Measurements from ENCODE around the gene LARGE2.

The LARGE2 gene

GRCh38 chr11:45927684-45928413, 5.4 kb downstream of the LARGE2 start:
- Histone ChIP-seq H3K9ac (ENCODE audit: insufficient read length) (no peak overlapping the region), H3K4me3 (no peak overlapping the region), H3K36me3 (ENCODE audit: insufficient read depth, low read length) (peaks cover 2% of the 10 kb centered on the region; the same call in 1 of the 2 replicates), H3K9me3 (ENCODE audit: low read depth, low read length) (no peaks in the 10 kb centered on the region), H3K27ac (no peak overlapping the region)
- TF ChIP-seq POLR2AphosphoS5 (IDR thresholded peaks at IDR 0.05; ENCODE audit: borderline replicate concordance, low read depth, low read length) (no peak), EZH2 (IDR thresholded peaks at IDR 0.05) (no peak), FOXP2 (optimal IDR thresholded peaks at IDR 0.05; ENCODE audit: control extremely low read depth, extremely low read length, insufficient read depth) (no peak)
- no peak for DNase-seq (ENCODE audit: low read depth, low spot score)

DNA sequence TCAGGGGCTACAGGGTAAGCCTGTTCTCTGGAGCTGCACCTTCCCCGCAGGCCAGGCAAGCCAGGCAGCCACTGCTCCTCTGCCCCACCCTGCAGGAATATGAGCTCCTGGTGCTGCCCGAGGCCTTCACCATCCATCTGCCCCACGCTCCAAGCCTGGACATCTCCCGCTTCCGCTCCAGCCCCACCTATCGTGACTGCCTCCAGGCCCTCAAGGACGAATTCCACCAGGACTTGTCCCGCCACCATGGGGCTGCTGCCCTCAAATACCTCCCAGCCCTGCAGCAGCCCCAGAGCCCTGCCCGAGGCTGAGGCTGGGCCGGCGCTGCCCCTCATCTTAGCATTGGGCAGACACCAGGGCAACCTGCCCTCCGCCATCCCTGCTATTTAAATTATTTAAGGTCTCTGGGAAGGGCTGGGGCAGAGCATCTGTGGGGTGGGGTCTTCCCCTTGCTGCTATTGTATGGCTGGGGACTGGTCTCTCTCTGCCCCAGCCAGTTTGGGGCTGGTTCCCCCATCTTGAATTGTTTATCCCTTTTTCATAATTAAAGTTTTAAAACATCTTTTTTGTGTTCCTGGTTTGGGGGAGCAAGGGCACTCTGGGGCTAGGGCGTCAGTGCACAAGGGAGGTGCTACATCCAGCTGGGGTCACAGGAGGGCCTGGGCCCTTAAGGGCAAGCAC, 6.2 kb downstream of the LARGE2 start:
- no peak for DNase-seq (ENCODE audit: low read depth, low spot score)
- Histone ChIP-seq H3K9me3 (ENCODE audit: low read depth, low read length) (no peaks in the 10 kb centered on the region), H3K9ac (ENCODE audit: insufficient read length) (no peak overlapping the region), H3K36me3 (ENCODE audit: insufficient read depth, low read length) (peaks cover 5% of the 10 kb centered on the region; the same call in 1 of the 2 replicates), H3K27ac (no peak overlapping the region), H3K4me3 (no peak overlapping the region)
- no peak for TF ChIP-seq EZH2 (IDR thresholded peaks at IDR 0.05)

DNA sequence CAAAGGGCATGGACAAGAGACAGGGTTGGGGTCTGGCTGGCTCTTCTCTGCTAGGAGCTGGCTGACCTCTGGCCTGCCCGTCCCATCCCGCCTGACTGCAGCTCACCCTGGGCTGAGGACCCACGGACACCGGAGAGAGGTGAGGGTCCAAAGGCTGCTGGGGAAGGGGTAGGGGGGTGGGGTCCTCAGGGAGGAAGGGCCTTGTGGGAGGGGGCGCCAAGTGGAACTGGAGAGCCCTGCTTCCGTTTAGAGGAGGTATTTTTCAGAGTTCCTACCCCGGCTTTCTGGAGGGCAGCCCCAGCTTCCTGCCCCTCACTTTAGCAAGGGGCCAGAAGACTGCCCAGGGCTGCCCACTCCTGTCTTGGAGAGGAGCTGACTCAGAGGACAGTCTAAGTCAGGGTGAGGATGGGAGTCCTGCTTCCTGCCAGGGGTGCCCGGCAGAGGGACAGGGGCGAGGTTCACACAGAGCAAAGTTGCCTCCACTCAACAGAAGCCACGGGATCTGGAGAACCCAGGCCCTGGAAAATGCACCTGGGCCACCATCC, 7.1 kb downstream of the LARGE2 start:
- Histone ChIP-seq H3K9ac (ENCODE audit: insufficient read length) (no peak overlapping the region), H3K27ac (no peak overlapping the region), H3K4me3 (no peak overlapping the region), H3K36me3 (ENCODE audit: insufficient read depth, low read length) (peaks cover 14% of the 10 kb centered on the region; the same call in 1 of the 2 replicates), H3K9me3 (ENCODE audit: low read depth, low read length) (no peaks in the 10 kb centered on the region)
- no peak for DNase-seq (ENCODE audit: low read depth, low spot score)
- no peak for TF ChIP-seq EZH2 (IDR thresholded peaks at IDR 0.05)
- no peak for TF ChIP-seq POLR2AphosphoS5 (IDR thresholded peaks at IDR 0.05; ENCODE audit: borderline replicate concordance, low read depth, low read length)
- TF ChIP-seq FOXP2 (optimal IDR thresholded peaks at IDR 0.05; ENCODE audit: control extremely low read depth, extremely low read length, insufficient read depth): no peak

DNA sequence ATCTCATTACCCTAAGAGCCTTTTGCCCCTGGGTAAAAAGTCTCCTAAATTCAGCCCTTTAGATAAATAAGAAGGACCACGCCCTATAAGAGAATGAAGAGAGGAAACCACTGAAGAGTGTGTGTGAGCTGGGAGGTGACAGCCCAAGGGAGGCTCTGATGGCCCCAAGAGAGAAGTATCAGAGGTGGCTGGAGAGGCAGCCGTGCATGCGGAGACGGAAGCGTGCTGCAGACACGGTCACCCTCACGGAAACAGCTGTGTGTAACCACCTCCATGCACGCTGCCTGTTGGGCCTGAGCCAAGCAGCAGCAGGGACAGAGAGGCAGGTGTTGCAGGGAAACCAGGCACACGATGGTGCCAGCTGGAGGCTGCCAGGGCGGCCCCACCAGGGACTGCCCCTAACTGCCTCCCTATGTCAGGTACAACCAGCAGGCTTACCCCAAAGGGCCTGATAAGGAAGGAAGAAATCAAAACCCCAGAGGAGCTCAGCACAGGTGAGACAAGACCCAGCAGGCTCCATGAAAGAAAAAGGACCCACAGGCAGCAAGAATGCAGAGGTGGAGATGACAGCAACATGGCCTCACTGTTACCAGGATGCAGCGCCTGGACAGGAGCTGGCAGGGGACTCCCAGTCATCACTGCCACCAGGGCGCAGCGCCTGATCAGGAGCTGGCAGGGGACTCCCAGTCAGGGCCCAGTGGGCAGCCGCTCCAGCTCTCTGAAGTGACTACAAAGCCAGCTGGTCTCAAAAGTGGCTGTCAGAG, 7.8 kb downstream of the LARGE2 start:
- Histone ChIP-seq H3K9ac (ENCODE audit: insufficient read length) (no peak overlapping the region), H3K27ac (no peak overlapping the region), H3K36me3 (ENCODE audit: insufficient read depth, low read length) (peaks cover 21% of the 10 kb centered on the region; the same call in 1 of the 2 replicates), H3K9me3 (ENCODE audit: low read depth, low read length) (no peaks in the 10 kb centered on the region), H3K4me3 (no peak overlapping the region)
- no peak for DNase-seq (ENCODE audit: low read depth, low spot score)
- TF ChIP-seq FOXP2 (optimal IDR thresholded peaks at IDR 0.05; ENCODE audit: control extremely low read depth, extremely low read length, insufficient read depth) (no peak), EZH2 (IDR thresholded peaks at IDR 0.05) (no peak), POLR2AphosphoS5 (IDR thresholded peaks at IDR 0.05; ENCODE audit: borderline replicate concordance, low read depth, low read length) (no peak)

GRCh38 chr11:45930951-45931570, 8.6 kb downstream of the LARGE2 start:
- no peak overlapping the region for H3K27ac ChIP-seq
- no peaks in the 10 kb centered on the region for H3K9me3 ChIP-seq (ENCODE audit: low read depth, low read length)
- no peak overlapping the region for H3K9ac ChIP-seq (ENCODE audit: insufficient read length)
- no peak overlapping the region for H3K4me3 ChIP-seq
- peaks cover 29% of the 10 kb centered on the region for H3K36me3 ChIP-seq (ENCODE audit: insufficient read depth, low read length)
- DNase-seq (ENCODE audit: low read depth, low spot score): no peak
- no peak for TF ChIP-seq POLR2AphosphoS5 (IDR thresholded peaks at IDR 0.05; ENCODE audit: borderline replicate concordance, low read depth, low read length)
- no peak for TF ChIP-seq EZH2 (IDR thresholded peaks at IDR 0.05)
- no peak for TF ChIP-seq FOXP2 (optimal IDR thresholded peaks at IDR 0.05; ENCODE audit: control extremely low read depth, extremely low read length, insufficient read depth)

GRCh38 chr11:45931739-45932138, 9.3 kb downstream of the LARGE2 start:
- H3K27ac ChIP-seq: no peak overlapping the region
- H3K9me3 ChIP-seq (ENCODE audit: low read depth, low read length): no peaks in the 10 kb centered on the region
- no peak for DNase-seq (ENCODE audit: low read depth, low spot score)
- H3K36me3 ChIP-seq (ENCODE audit: insufficient read depth, low read length): peaks cover 33% of the 10 kb centered on the region
- H3K9ac ChIP-seq (ENCODE audit: insufficient read length): no peak overlapping the region
- H3K4me3 ChIP-seq: no peak overlapping the region
- no peak for TF ChIP-seq FOXP2 (optimal IDR thresholded peaks at IDR 0.05; ENCODE audit: control extremely low read depth, extremely low read length, insufficient read depth)
- no peak for TF ChIP-seq EZH2 (IDR thresholded peaks at IDR 0.05)
- TF ChIP-seq POLR2AphosphoS5 (IDR thresholded peaks at IDR 0.05; ENCODE audit: borderline replicate concordance, low read depth, low read length): no peak

DNA sequence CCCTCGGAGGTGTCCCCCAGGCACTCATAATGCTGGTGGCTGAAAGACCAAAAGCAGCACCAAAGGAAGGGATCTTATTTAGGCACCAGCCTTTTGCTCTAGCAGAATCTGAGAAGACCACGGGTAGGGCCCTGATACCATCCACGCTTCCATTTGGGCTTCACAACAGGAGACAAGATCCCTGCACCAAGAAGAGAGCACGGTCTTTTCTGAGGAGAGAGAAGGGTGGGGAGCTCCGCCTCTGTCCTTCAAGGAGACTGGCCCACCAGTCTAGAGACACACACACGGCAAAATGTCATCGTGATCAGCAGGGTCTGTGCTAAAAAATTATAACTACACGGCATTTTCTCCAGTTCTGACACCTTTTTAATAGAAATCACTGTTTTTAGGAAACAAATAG, 9.8 kb downstream of the LARGE2 start:
- TF ChIP-seq POLR2AphosphoS5 (IDR thresholded peaks at IDR 0.05; ENCODE audit: borderline replicate concordance, low read depth, low read length) (no peak), EZH2 (IDR thresholded peaks at IDR 0.05) (no peak), FOXP2 (optimal IDR thresholded peaks at IDR 0.05; ENCODE audit: control extremely low read depth, extremely low read length, insufficient read depth) (no peak)
- H3K9me3 ChIP-seq (ENCODE audit: low read depth, low read length): no peaks in the 10 kb centered on the region
- no peak overlapping the region for H3K27ac ChIP-seq
- no peak overlapping the region for H3K4me3 ChIP-seq
- H3K9ac ChIP-seq (ENCODE audit: insufficient read length): no peak overlapping the region
- no peak for DNase-seq (ENCODE audit: low read depth, low spot score)
- peaks cover 33% of the 10 kb centered on the region for H3K36me3 ChIP-seq (ENCODE audit: insufficient read depth, low read length)
